ENCODE data around the gene AXDND1.

Gene AXDND1

DNA sequence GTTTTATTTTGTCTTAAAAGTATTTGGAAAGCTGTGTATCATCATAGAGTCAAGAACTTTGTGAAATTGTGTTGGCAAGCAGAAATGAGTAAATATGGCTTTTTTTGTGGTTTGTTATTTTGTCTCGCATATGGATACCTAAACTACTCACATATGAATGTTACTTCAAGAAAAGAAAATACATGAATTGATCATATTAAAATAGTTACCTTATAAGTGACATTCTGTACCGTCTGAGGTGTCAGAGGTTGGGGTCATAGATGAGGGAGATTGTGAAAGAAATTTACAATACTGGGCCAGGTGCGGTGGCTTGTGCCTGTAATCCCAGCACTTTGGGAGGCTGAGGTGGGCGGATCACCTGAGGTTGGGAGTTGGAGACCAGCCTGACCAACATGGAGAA is 31.3 kb upstream of the AXDND1 start:
- TF ChIP-seq EZH2 (IDR thresholded peaks at IDR 0.05; ENCODE audit: borderline replicate concordance, low read depth, low read length, severe bottlenecking) (no peak), CTCF (IDR thresholded peaks at IDR 0.05; ENCODE audit: borderline replicate concordance, extremely low read depth, low read length, poor library complexity, severe bottlenecking) (no peak)
- Histone ChIP-seq H3K9ac (ENCODE audit: low read depth, low read length) (no peak overlapping the region), H2AFZ (ENCODE audit: low read depth, low read length) (no peak overlapping the region), H4K20me1 (ENCODE audit: insufficient read depth, low read length) (no peaks in the 10 kb centered on the region), H3K27ac (ENCODE audit: low read length) (no peak overlapping the region), H3K27me3 (ENCODE audit: insufficient read depth, low read length, poor library complexity) (no peaks in the 10 kb centered on the region), H3K36me3 (ENCODE audit: insufficient read depth, low read length) (peaks cover 34% of the 10 kb centered on the region; the same call in 1 of the 2 replicates), H3K4me2 (ENCODE audit: insufficient read depth, low read length) (no peak overlapping the region), H3K9me3 (ENCODE audit: insufficient read depth, low read length, severe bottlenecking) (peaks cover 2% of the 10 kb centered on the region), H3K4me1 (ENCODE audit: insufficient read depth, low read length) (no peaks in the 10 kb centered on the region), H3K79me2 (ENCODE audit: insufficient read depth, low read length) (0 out of 2 replicates have a peak, but pooled peaks cover 3% of the 10 kb centered on the region), H3K4me3 (ENCODE audit: low read depth in 1 of 2, low read length in 2 of 2) (no peak overlapping the region)
- DNase-seq (no peak), ATAC-seq (ENCODE audit: insufficient read depth, low read depth) (no peak)

DNA sequence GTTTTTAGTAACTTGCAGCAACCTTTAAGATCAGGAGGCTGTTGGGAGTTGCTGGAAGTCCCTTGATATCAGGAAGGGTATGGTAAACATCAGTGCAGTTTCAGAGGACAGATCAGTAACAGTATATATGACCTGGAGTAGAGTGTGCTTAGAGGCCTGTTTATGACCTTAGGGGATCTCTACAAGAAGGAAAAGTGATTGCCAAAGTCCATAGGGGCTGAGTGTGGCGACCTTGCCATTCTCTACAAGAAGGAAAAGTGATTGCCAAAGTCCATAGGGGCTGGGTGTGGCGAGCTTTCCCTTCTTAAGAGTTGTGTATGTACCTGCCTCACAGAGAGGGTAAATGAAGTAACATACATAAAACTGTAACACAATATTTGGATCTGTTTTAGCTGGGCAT is 28.5 kb upstream of the AXDND1 start:
- Histone ChIP-seq H3K79me2 (ENCODE audit: insufficient read depth, low read length) (no peaks in the 10 kb centered on the region), H3K36me3 (ENCODE audit: insufficient read depth, low read length) (peaks cover 42% of the 10 kb centered on the region; the same call in 1 of the 2 replicates), H3K9ac (ENCODE audit: low read depth, low read length) (no peak overlapping the region), H3K4me2 (ENCODE audit: insufficient read depth, low read length) (no peak overlapping the region), H3K4me3 (ENCODE audit: low read depth in 1 of 2, low read length in 2 of 2) (no peak overlapping the region), H3K9me3 (ENCODE audit: insufficient read depth, low read length, severe bottlenecking) (no peaks in the 10 kb centered on the region), H2AFZ (ENCODE audit: low read depth, low read length) (no peak overlapping the region), H3K27me3 (ENCODE audit: insufficient read depth, low read length, poor library complexity) (no peaks in the 10 kb centered on the region), H3K4me1 (ENCODE audit: insufficient read depth, low read length) (no peaks in the 10 kb centered on the region), H3K27ac (ENCODE audit: low read length) (no peak overlapping the region), H4K20me1 (ENCODE audit: insufficient read depth, low read length) (no peaks in the 10 kb centered on the region)
- ATAC-seq (ENCODE audit: insufficient read depth, low read depth) (no peak), DNase-seq (no peak)
- TF ChIP-seq EZH2 (IDR thresholded peaks at IDR 0.05; ENCODE audit: borderline replicate concordance, low read depth, low read length, severe bottlenecking) (no peak), CTCF (IDR thresholded peaks at IDR 0.05; ENCODE audit: borderline replicate concordance, extremely low read depth, low read length, poor library complexity, severe bottlenecking) (no peak)

DNA sequence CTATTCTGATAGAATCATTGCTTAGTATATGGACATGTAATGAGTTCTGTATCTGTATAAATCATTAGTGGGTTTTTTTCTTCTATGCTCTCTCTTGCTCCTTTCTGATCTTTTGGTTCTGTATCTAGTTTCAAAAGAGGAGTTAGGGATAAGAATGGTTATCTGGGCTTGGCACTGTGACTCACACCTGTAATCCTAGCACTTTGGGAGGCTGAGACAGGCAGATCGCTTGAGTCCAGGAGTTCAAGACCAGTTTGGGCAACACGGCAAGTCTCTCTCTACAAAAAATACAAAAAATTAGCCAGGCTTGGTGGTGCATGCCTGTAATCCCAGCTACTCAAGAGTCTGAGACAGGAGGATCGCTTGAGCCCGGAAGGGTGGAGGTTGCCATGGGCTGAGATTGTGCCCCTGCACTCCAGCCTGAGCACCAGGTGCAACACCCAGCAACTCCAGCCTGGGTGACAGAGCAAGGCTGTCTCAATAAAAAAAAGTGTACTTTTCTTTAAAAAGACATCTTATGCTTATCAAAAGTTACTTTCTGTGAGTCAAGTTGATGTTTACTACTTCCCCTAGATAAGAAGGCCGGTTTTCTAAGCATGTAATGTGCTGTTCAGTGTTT is 27.7 kb upstream of the AXDND1 start:
- Histone ChIP-seq H3K27ac (ENCODE audit: low read length) (no peak overlapping the region), H3K79me2 (ENCODE audit: insufficient read depth, low read length) (no peaks in the 10 kb centered on the region), H3K9ac (ENCODE audit: low read depth, low read length) (no peak overlapping the region), H3K27me3 (ENCODE audit: insufficient read depth, low read length, poor library complexity) (no peaks in the 10 kb centered on the region), H3K4me1 (ENCODE audit: insufficient read depth, low read length) (no peaks in the 10 kb centered on the region), H3K9me3 (ENCODE audit: insufficient read depth, low read length, severe bottlenecking) (no peaks in the 10 kb centered on the region), H3K4me3 (ENCODE audit: low read depth in 1 of 2, low read length in 2 of 2) (no peak overlapping the region), H3K4me2 (ENCODE audit: insufficient read depth, low read length) (no peak overlapping the region), H4K20me1 (ENCODE audit: insufficient read depth, low read length) (no peaks in the 10 kb centered on the region), H3K36me3 (ENCODE audit: insufficient read depth, low read length) (peaks cover 44% of the 10 kb centered on the region; the same call in 1 of the 2 replicates), H2AFZ (ENCODE audit: low read depth, low read length) (no peak overlapping the region)
- DNase-seq (no peak), ATAC-seq (ENCODE audit: insufficient read depth, low read depth) (no peak)
- TF ChIP-seq EZH2 (IDR thresholded peaks at IDR 0.05; ENCODE audit: borderline replicate concordance, low read depth, low read length, severe bottlenecking) (no peak), CTCF (IDR thresholded peaks at IDR 0.05; ENCODE audit: borderline replicate concordance, extremely low read depth, low read length, poor library complexity, severe bottlenecking) (no peak)

Data from DND-41 (cell line).